HG02678 (cell line): ENCODE measurements around the gene ARL13B.
A peak's percentile ranks its signal among the peaks of the same experiment; 100 is the strongest.
"Not testable (repeated sequence)": the region's sequence is repeated elsewhere in the genome, so short reads cannot be mapped to it uniquely, and the experiment has no call there.

ENCODE experiments used
- ATAC-seq: cut with Tn5 transposase; IDR thresholded peaks from one replicate; pipeline ENCODE4 v1.9.1; 2021; ENCODE audit warnings: mild to moderate bottlenecking, moderate library complexity; ENCODE audit not compliant: unreplicated experiment

Gene ARL13B

GRCh38 chr3:94061297-94061696 is 81.3 kb downstream of the ARL13B start:
- no peak for ATAC-seq

- peak; percentile 91 for ATAC-seq
Measured at GRCh38 chr3:94062513-94063404, 82.8 kb downstream of the ARL13B start, which contains the start of the genes DHFR2 and NSUN3. Gene DHFR2 (minus strand): TSS chr3:94062916. CDS start chr3:94061511, 1,405 bp downstream. Gene NSUN3 (plus strand): TSS chr3:94063061. CDS start chr3:94063127, 66 bp downstream.

- ATAC-seq: no peak
Measured at GRCh38 chr3:94063496-94064119, 83.7 kb downstream of the ARL13B start.

GRCh38 chr3:94064243-94064860 is 84.4 kb downstream of the ARL13B start:
- ATAC-seq: no peak

- ATAC-seq: no peak
Measured at GRCh38 chr3:94065122-94065521, 85.2 kb downstream of the ARL13B start.

GRCh38 chr3:94065819-94066480 is 86.0 kb downstream of the ARL13B start:
- no peak for ATAC-seq

GRCh38 chr3:94066506-94067500 is 86.8 kb downstream of the ARL13B start:
- no peak for ATAC-seq

- no peak for ATAC-seq
Measured at GRCh38 chr3:94069194-94069813, 89.3 kb downstream of the ARL13B start.

- ATAC-seq: peak; percentile 45
Measured at GRCh38 chr3:94070341-94070911, 90.5 kb downstream of the ARL13B start.

GRCh38 chr3:94071713-94072284 is 91.8 kb downstream of the ARL13B start:
- peak; percentile 84 for ATAC-seq

GRCh38 chr3:94076055-94076454 is 96.1 kb downstream of the ARL13B start:
- no peak for ATAC-seq

GRCh38 chr3:94080552-94080951 is 100.6 kb downstream of the ARL13B start:
- not testable (repeated sequence) for ATAC-seq

GRCh38 chr3:94081884-94082283 is 101.9 kb downstream of the ARL13B start:
- no peak for ATAC-seq

- no peak for ATAC-seq
Measured at GRCh38 chr3:94082391-94082937, 102.5 kb downstream of the ARL13B start.

- ATAC-seq: peak; percentile 82
Measured at GRCh38 chr3:94083261-94083660, 103.3 kb downstream of the ARL13B start.

GRCh38 chr3:94089126-94089525 is 109.2 kb downstream of the ARL13B start:
- ATAC-seq: no peak

- ATAC-seq: no peak
Measured at GRCh38 chr3:94092086-94092485, 112.1 kb downstream of the ARL13B start.

GRCh38 chr3:94093151-94093550 is 113.2 kb downstream of the ARL13B start:
- ATAC-seq: no peak
